GM19043 (cell line): ENCODE results near the gene FGR.

Experiments
- ATAC-seq: cut with Tn5 transposase; IDR thresholded peaks from one replicate; pipeline ENCODE4 v1.9.1; 2021; ENCODE audit warnings: low read depth; ENCODE audit not compliant: unreplicated experiment

FGR gene

DNA sequence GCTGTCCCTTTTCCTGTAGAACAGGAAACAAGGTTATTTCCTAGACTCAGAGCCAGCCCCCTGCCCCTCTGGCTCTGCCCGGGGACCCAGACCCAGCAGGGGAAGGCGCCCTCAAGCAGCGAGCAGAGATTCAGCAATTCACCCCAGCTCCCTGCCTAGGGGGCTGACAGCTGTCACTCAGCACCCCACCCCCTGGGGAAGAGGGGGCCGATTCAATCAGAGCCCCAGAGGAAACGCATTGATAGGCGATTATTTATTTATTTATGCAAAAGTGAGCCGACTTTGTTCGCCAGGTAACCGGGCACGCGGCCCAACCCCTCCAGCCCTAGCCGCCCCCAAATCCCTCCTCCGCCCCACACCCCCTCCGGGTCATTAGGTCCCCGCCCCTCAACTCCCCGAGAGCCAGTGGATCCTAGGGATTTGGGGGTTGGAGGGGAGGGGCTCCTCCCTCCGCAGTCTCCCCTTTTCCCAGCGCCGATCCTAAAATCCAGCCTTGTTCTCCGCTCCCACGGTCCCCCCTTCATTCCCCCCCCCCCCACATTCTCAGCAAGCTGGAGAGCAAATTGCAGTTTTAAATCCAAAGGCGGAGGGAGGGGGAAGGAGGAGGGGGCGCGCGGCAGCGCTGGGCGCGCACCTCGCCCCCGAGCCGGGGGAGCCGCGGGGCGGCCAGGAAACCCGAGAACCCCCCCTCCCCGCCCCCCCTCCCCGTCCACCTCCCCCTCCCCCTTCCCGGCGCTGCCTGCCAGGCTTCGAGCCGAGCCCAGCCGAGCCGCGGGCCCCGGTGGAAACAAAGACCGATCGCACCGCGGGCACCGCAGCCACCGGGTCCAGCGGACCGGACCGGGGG, 32.3 kb downstream of the FGR start:
- ATAC-seq, result no peak

DNA sequence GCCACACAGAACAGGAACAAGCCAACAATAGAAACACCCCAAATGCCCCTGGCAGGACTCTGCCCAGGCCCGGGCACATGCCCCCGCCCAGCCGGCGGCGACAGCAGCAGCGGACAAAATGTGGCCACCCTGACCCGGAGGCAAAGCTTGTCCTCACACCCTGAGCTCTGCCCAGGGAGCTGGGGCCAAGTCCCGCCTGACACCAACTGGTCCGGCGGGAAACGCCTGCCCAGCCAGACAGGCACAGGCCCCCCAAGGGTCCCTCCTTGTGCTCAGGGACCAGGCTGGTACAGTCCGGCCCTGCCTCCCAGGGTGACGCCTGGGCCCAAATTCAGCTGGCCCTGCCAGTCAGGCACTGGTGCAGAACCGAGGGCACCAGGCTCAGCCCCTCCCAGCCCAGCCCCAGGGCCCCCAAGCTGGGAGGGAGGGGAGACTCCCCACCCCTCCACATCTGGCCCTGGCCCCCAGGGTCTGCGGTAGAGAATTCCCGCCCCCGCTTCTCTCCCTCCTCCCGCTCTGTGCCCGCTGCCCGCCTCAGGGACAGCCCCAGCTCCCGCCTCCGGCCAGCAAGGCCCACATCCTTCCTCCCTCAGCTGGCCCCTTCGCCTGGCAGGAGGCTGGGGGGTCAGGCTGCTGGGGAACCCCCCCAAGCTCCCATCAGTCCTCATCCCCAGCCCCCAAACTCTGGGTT, 33.1 kb downstream of the FGR start:
- no peak for ATAC-seq

DNA sequence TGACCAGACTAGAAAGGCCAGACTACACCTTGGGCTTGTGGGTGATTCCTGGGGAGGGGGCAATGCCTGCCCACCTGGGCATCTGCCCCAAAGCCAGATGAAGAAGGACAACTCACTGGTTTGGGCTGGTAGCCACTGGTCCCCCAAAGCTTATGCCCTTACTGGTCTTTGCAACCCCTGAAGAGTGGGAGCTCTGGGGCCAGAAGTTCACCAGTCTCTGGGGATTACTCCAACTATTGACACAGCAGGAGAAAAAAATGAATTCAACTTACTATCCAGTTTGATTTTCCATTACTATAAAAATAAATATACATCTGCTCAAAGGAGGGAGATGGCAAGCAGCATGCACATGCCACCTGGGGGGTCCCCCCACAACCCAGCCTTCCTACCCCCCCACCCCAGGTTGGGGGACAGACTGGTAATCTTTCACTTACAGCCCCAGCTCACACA, 33.6 kb downstream of the FGR start:
- no peak for ATAC-seq

DNA sequence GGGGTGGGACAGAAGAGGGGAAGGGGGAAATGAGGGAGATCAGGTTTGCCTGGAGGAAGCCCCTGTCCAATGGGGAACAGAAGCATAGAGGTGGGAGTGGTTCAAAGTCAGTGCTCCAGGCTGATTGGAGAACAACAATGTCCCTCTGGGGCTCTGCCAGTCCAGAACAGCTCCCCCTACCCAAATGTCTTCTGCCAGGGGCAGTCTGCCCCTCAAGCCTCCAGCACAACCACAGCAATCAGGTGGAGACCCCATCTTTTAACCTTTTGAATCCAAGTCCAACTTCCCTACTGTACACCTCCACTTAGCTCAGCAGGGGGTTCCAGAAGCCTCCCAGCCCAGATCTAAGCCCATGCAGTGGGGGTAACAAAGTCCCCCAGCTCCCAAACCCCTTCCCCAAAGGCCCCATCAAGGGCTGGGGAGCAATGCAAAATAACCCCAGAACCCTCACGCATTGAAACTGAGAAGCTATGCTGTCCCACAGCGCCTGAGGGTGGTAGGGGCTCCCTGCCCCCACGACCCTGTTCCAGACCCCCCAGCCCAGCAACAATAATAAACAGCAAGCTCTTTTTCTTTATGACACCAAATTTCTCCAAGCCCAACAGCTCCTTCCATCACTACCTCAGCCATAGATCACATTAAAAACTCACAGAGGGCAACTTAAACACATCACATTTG, 34.3 kb downstream of the FGR start:
- ATAC-seq, result no peak

DNA sequence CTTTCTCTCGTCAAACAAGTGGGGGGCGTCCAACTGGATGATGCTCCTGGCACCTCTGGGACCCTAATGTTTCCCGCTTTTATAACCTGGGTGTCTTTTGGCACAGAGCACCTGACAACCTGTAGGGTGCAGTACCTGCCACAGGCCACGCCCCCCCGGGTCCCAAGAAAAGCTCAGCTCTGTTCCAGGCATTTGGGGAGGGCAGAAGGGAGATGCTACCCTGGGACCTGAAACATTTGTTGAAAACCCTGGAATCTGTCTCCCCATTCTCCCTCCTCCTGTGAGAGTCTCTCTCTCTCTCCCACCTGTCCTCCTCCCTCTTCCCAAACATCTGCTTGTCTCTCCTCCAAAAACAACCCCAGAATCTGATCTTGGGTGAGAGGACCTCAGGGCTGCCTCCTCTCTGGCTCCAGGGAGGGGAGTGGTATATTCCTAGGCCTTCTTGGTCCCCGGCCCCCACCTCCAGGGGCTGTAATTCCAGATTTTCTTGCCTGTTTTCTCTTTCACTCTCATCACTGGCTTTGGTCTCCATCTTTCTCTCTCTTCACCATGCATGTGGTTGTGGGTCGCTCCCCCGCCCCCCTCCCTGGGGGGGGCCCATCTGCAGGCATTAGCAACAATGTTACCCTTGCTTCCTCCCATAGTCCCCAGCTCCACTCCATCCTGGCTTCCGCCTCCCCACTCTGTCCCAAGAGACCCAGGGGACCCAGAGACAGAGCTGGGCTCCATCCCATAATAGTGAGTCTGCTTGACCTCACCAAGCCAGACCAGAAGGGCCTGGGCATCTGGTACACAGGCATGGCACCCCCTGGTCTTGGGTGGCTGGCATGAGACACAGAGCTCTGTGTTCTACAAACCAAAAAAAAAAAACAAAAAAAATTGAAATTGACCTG, 35.1 kb downstream of the FGR start:
- ATAC-seq, result no peak

DNA sequence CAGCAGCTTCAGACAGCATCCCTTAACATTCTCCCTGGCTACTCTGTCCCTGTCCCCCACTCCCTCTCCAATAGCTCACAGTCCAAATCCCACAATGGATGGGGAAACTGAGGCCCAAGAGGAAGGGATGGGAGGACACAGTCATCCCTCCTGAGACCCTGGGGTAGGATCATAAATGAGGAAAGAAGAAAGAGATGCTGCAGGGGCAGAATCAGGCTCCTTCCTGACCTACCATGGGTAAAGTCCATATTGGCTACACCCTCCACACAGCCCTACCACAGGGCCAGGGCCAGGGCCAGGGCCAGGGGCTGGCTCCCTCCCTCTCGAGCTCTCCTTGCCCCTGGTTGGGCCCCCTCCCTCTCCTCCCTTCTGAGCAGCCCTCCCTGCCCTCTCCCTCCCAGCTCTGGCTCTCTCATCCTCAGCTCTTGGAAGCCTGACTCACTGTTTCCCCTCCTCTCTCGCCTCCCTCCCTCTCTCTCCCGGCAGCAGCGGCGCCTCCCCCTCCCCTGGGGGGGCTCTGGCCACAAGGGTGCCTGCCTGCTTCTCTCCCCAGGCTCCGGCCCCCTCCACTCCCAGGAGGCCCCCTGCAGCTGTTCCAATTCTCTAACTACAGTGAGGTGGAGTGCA, 36.0 kb downstream of the FGR start:
- ATAC-seq, result no peak

DNA sequence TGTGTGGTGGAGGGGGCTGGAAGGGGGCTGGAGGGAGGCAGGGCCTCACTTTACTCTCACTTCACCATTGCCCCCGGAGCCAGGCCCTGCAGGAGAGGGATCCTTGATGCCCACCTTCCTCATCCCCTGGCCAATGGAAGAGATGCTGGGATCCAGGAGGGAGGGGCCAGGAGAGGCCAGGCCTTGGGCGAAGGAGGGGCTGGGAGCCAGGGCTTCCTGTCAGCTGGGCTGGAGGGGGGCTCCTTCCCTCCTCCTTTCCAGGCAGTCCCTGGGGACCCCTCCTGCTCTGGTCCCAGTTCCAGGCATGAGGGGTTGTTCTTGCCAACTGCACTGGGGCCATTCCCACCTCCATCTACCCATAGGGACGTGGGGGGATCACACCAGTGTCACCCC, 36.7 kb downstream of the FGR start:
- no peak for ATAC-seq

DNA sequence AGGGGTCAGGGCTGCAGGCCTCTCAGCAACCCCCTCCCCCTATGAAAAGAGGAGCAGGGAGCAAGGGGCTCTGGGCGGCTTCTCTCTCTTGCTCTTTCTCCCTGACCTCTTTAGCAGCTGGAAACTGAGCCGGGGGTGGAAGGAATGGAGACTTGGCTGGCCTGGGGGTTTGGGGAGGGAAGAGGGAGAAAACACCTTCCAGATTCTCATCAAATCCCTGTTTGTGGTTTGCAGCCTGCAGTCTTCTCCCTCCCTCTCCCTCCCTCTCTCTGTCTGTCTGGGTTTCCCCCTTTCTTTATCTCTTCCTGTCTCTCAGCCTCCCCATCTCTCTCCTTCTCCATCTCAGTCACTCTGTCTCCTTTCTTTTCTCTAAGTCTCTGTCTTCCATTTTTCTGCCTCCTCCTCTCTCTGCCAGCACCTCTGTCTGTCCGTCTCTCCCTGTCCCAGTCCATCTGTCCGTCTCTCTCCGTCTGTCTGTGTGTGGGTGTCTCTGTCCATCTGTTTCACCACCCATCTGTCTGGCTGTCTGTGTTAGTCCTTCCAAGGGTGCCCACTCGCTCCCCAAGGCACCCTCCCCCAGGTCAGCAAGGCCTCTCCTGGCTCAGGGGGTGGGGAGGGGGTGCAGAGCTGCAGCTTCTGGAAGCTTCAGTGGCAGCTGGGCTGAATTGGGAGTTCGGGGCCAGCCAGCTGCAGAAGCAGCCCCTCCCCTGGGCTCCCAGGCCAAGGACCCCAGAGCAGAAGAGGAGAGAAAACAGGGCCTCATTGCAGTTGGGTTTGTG, 37.3 kb downstream of the FGR start:
- ATAC-seq, result no peak

DNA sequence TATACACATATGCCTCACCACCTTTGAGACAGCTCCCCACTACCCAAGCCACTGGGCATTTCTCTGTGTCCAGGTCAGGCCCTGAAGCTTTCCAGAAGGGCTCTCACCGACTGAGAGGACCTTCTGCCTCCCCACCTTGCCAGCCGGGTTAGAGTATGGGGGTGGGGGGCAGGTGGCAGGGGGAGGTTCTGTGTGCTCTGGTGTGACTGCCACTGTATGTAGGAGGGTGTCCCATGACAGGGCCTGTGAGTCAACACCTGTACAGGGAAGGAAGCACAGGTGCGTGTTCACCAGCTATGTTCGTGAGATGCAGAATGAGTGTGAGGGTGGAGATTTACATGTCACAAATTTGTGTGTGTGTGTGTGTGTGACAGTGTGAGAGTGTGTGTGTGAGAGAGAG, 38.0 kb downstream of the FGR start:
- no peak for ATAC-seq

DNA sequence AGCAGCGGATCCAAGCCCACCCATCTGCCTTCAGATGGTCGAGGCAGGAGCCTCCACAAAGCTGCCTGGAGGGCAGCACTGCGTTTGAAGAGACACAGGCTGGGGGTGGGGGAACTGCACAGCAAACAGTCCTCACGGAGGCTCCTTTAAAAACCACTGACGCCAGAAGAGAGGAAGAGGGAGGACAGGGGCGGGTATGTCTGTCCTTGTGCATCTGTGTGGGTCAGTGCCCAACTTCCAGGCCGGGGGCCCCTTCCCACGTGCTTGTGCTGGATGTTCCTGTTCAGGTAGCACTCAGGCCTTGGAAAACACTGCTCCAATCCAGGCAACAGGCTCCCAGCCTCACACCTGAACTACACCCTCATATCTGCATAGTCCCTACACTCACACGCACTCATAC, 38.7 kb downstream of the FGR start:
- ATAC-seq, result no peak

DNA sequence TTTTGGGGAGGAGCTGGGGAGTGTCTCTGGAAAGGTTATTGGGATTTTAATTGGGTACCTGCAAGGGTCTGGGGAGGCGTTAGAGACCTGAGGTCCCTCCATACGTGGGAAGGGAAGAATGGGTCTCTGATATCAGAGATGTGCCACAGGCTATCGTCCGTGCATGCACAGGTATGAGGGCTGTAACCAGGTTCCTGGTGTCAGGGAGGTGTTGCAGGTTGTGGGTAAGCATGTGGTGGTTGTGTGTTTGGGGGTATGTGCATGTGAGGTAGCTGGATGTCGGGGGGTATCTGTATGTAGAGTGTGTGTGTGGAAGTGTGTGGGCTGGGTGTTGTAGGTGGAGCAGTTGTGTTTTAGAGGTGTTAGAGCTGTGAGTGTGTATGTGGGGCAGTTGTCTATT, 39.4 kb downstream of the FGR start:
- ATAC-seq, result no peak

DNA sequence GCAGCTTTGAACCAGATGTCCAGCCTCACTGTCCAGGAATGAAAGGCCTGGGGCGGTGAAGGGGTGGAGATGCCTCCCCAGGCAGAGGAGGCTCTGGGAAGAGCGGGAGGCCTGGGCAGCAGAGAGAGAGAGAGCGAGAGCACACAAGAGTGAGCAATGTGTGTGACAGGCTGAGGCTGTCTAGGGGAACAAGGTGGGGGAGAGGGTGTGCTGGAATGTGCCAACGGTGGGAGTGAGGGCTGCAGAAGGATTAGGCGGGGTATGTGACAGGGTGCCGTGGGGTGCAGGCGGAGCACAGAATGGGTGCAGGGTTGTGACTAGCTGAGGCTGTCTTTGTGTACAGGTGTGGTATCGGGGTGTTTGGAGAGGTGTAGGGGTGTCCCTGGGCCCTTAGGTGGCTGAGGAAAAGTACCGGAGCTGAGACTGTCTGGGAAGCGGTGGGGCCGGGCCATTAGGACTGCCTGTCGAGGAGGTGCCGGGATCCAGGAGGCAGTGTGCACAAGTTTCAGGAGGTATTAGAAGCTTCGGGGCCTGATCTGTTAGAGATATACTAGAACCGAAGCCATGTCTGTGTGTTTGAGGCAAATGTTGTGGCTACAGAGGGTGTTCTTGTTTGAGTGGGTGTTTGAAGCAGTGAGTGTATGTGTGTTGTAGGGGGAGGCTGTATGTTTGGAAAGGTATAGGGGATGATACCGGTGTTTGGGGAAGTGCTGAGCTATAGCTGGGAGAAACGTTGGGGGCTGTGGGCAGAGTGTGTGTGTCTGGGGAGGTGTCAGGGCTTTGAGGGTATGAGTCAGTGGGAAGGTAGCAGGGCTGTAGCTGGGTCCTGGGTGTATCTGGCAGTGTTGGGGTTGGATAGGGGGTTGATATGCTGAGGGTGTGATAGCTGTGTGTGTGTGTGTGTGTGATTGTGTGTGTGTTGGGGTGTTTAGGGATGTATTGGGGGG, 40.1 kb downstream of the FGR start:
- ATAC-seq, result no peak

DNA sequence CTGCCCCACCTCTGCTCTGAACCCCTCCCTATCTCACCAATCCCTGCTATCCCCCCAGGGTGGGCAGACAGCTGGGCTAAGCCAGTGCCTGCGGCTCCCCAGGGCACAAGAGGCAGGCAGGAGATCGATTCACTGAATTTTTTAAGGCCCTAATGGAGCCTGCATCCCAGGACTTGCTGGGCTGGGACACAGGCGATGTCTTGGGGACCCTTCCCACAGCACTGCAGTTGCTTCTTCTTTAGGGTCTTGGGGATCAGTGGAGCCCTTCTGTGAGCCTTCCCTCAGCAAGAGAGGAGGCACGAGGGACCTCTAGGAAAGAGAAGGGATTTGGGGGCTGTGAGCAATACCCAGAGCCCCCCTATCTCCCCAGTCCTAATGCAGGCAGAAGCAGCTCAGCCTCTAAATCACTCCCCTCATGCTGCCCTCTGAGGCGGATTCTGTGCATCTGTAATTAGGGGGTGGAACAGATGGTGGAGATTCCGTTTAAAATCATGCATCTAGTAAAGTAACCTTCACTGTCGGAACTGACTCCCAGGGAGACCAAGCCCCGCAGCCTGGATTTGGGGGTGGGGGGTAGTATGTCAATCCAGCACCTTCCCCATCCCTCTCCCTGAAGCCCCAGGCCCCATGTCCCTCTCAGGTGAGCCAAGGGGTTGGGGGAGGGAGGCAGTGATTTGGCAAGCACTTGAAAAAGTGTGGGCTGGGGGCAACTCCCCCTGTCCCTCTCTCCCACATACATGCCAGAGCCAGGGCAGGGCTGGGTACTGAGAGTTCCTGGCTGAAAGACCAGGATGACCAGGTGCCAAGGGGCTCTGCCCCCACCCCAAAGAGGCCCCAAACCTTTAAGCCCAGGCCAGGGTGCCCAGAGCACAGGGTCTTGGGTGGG, 41.1 kb downstream of the FGR start:
- ATAC-seq, result no peak

DNA sequence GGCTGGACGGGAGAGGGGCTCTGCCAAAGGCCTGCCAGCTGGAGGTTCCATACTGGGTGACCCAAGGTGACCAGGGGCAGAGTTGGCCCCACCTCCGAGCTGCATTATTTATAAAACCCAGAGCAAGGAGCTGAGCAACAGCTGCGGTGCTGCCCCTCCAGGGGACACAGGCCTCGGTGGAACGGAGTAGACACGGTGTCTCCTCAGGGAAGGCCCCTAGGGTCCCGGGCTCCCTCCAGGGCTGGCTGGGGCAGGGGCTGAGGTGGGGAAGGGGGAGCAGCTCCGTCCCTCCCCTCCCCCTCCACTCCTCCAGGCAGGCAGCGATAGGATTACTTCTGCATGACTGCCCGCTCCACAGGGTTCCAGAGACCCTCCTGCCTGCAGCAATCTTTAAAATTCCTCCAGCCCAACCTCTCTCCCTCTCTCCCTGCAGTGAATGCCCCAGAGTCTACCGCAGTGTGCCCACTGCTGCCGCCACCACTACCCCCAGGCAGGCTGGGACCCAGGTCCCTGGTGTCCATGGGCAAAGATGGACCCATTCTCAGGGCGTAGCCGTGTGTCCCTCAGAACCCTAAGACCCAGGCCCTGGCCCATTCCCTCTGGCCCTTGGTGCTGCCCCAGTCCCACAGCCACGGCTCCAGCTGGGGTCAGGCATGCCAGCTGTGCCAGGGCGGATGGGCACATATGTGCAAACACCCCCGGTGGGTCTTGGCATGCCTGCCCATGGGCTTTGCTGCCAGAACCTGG, 41.9 kb downstream of the FGR start:
- no peak for ATAC-seq

DNA sequence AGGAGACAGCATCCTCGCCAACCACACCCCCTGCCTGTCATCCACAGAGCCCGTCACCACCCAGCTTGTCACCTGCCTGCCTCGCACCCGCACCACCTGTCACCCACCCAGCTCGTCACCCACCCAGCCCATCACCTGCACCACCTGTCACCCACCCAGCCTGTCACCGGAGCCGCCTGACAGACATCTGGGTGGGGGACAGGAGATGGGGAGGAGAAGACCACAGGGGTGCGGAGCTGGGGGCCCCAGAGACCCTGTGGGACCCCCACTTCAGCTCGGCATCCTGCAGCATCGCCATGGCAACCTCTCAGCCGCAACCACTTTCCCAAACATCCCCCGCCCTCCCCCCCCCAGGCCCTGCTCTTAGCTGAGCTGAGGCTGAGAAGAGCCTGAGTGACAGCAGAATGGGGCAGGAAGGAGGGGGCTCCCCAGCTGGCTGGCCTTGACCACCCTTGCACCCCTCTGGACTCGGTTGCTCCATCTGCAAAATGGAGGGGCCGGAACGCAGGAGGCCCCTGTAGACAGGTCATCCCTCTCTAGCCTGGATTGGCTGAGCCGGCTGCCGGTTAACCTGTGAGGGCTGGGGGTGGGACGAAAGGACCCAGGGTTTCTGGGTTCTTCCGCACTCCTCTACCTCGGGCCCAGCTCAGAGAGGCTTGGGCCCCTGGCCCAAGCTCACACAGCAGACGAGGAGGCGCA, 42.6 kb downstream of the FGR start:
- ATAC-seq, result no peak

DNA sequence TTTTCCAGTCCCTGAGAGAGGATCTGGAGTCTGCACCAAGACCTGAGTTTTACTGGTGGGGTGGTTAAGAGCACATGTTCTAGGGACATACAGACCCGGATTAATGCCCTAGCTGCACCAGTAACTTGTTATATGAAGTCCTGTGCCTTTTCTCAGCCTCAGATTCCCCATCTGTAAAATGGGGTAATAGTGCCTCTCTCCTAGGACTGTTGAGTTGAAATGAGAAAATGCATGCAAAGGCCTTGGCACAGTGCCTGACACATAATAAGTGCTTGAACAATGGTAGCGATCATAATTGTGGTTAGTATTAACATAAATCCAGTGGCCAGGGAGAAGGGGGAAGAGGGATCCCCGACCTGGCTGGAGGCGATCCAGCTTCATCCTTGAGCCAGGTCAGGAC, 43.4 kb downstream of the FGR start:
- ATAC-seq, result no peak
